Measurements from ENCODE around the gene LHFPL5. TPM values are rescaled to one million over a fixed set of nuclear protein-coding genes. Genes with fewer than 3 reads are reported as not detected.

LHFPL5 gene
- total and polyA plus RNA-seq, 2 of the 13 experiments (the other 11 are each of a cell fraction or from before 2014, with no cell fraction given) = 0.03 TPM; not detected in 1

- TF ChIP-seq PBX3 (CRISPR knock-in tag; IDR thresholded peaks at IDR 0.05; ENCODE audit: borderline replicate concordance) (no peak), CEBPB (IDR thresholded peaks at IDR 0.05; ENCODE audit: borderline replicate concordance, low read depth, low read length) (peak; percentile 82), KIAA2018 (CRISPR knock-in tag; IDR thresholded peaks at IDR 0.05; ENCODE audit: borderline replicate concordance) (no peak), CEBPG (CRISPR knock-in tag; IDR thresholded peaks at IDR 0.05) (0 out of 2 replicates have a peak, but pooled peaks have one; percentile 7)
Measured at GRCh38 chr6:35790683-35791082, 14.5 kb upstream of the LHFPL5 start (continued).
